Type B pancreatic cell (in vitro differentiated cells): Measurements from ENCODE around the gene TCAF1. TPM values are rescaled to one million over a fixed set of nuclear protein-coding genes. Genes with fewer than 3 reads are reported as not detected.
"Not testable (repeated sequence)": the region's sequence is repeated elsewhere in the genome, so short reads cannot be mapped to it uniquely, and the experiment has no call there.

Source experiments
- DNase-seq: peaks from one replicate; pipeline ENCODE4 v3.0.0; 2021; ENCODE audit warnings: mixed read lengths; ENCODE audit not compliant: unreplicated experiment; ENCODE audit errors: extremely low spot score
- H3K27ac Mint-ChIP-seq: 2 replicates; pipeline ENCODE4 v1.8.0; 2021; ENCODE audit warnings: mild to moderate bottlenecking, mixed read lengths
- H3K27me3 Mint-ChIP-seq: 2 replicates; pipeline ENCODE4 v1.8.0; 2021; ENCODE audit warnings: mixed read lengths
- H3K36me3 Mint-ChIP-seq: 2 replicates; pipeline ENCODE4 v1.8.0; 2021; ENCODE audit warnings: mixed read lengths
- H3K4me1 Mint-ChIP-seq: one replicate; pipeline ENCODE4 v1.8.0; 2021; ENCODE audit warnings: mixed read lengths; ENCODE audit not compliant: unreplicated experiment
- H3K4me3 Mint-ChIP-seq: 2 replicates; pipeline ENCODE4 v1.8.0; 2021; ENCODE audit warnings: mild to moderate bottlenecking, mixed read lengths
- H3K9me3 Mint-ChIP-seq: 2 replicates; pipeline ENCODE4 v1.8.0; 2021; ENCODE audit warnings: mixed read lengths
- CTCF ChIP-seq: fragments of 200-600 bp; sonication (generic); conservative IDR thresholded peaks from 2 replicates; pipeline ENCODE4 v1.5.0; 2021; ENCODE audit warnings: antibody characterized with exemption, mild to moderate bottlenecking
- total RNA-seq: library from RNA; stranded (reverse); gene quantifications from 2 replicates; pipeline ENCODE4 v1.2.1, GENCODE V29; 2021; ENCODE audit warnings: low replicate concordance

TCAF1 gene
- total RNA-seq, 1 donor from 2014 or later, result 71.2 TPM

DNA sequence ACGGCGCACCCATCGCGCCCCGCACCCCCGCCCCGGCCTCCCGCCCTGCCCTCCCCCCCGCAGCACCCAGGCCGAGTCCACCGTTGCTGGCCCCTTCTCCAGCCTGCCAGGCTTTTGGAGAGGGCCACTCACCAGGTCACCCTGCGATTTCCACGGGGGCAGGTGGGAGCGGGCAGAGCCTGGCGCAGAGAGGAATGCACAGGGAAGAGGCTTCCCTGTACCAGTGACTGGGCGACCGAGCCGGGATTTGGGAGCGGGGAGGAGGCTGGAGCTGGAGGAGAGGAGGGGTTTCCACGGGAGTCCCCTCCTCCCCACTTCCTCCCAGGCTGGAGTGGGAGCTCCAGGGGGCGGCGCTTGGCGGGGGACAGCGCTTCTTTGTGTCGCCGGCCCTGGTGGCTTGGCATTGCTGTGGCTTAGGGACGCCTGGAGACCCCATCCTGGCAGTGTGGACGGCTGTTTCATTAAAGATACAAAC lies 19.3 kb downstream of the TCAF1 start:
- Mint-ChIP-seq H3K27ac (peak overlapping the region; percentile 92), H3K9me3 (no peaks in the 10 kb centered on the region), H3K4me1 (peaks cover 24% of the 10 kb centered on the region), H3K27me3 (no peaks in the 10 kb centered on the region), H3K4me3 (peak overlapping the region; percentile 98), H3K36me3 (peaks cover 9% of the 10 kb centered on the region)
- no peak for TF ChIP-seq CTCF
- DNase-seq, result peak; percentile 76

DNA sequence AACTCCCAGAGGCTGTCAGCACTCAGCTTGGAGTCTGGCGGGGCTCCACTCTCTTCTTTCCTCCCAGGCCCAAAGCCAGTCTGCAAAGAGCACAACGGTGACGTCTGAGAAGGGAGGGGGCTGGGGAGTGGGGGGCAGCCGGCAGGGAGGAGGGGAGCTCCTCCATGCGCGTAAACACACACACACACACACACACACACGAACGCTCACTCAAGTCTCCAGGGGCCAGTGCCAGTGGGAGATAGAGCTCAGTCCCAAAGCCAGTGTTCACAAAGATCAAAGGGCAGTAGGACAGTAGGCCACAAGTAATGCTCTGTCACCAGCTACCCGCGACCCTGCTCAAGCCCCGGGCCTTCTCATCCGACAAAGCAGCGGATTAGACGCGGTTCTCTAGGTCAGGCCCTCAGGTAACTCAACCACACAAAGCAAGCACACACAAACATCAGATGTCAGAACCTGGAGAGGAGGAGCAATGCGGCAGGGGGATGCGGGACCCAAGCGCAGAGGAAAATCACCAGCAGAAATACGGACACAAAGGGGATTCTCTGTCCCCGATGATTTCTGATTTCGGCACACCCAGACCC lies 19.9 kb downstream of the TCAF1 start:
- DNase-seq, result no peak
- no peak for TF ChIP-seq CTCF
- H3K27ac Mint-ChIP-seq, result peak overlapping the region; percentile 92
- H3K4me3 Mint-ChIP-seq, result peak overlapping the region; percentile 98
- H3K9me3 Mint-ChIP-seq, result no peaks in the 10 kb centered on the region
- H3K4me1 Mint-ChIP-seq, result peaks cover 24% of the 10 kb centered on the region
- no peaks in the 10 kb centered on the region for H3K27me3 Mint-ChIP-seq
- H3K36me3 Mint-ChIP-seq, result peaks cover 11% of the 10 kb centered on the region

DNA sequence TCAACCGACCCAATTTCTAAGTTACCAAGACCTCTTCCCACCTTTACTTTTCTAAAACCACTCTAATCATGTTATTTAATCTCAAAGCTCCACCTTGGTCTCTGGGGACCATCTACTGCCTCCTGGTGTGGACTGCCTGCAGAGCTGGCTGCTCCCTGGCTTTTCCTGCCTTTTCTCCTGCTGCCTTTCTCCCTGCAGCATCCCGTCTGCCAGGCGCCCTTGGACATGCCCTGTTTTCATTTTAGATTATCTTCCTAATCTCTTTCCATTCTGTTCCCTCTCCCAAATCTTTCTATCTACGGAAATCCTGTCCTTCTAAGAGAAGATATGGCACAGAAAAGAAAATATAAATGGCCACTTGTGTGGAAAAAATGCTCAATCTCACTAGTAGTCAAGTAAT lies 23.1 kb downstream of the TCAF1 start:
- H3K27me3 Mint-ChIP-seq, result no peaks in the 10 kb centered on the region
- no peaks in the 10 kb centered on the region for H3K9me3 Mint-ChIP-seq
- no peak overlapping the region for H3K4me3 Mint-ChIP-seq
- H3K4me1 Mint-ChIP-seq, result peaks cover 18% of the 10 kb centered on the region
- no peak for DNase-seq
- H3K27ac Mint-ChIP-seq, result no peak overlapping the region
- no peak for TF ChIP-seq CTCF
- H3K36me3 Mint-ChIP-seq, result peaks cover 25% of the 10 kb centered on the region

GRCh38 chr7:143877098-143877497 lies 24.9 kb downstream of the TCAF1 start:
- no peak for DNase-seq
- Mint-ChIP-seq H3K36me3 (peaks cover 25% of the 10 kb centered on the region), H3K27me3 (no peaks in the 10 kb centered on the region), H3K4me3 (no peak overlapping the region), H3K4me1 (peaks cover 9% of the 10 kb centered on the region), H3K27ac (no peak overlapping the region), H3K9me3 (no peaks in the 10 kb centered on the region)
- no peak for TF ChIP-seq CTCF

GRCh38 chr7:143876218-143876617 lies 25.8 kb downstream of the TCAF1 start:
- no peak overlapping the region for H3K27ac Mint-ChIP-seq
- H3K4me1 Mint-ChIP-seq, result peaks cover 2% of the 10 kb centered on the region
- no peak for DNase-seq
- no peak for TF ChIP-seq CTCF
- H3K27me3 Mint-ChIP-seq, result no peaks in the 10 kb centered on the region
- no peak overlapping the region for H3K4me3 Mint-ChIP-seq
- H3K9me3 Mint-ChIP-seq, result no peaks in the 10 kb centered on the region
- peaks cover 25% of the 10 kb centered on the region for H3K36me3 Mint-ChIP-seq

GRCh38 chr7:143873242-143873641 lies 28.7 kb downstream of the TCAF1 start:
- H3K4me3 Mint-ChIP-seq, H3K27ac Mint-ChIP-seq, H3K9me3 Mint-ChIP-seq, DNase-seq, H3K4me1 Mint-ChIP-seq, H3K27me3 Mint-ChIP-seq: not testable (repeated sequence)
- peaks cover 18% of the 10 kb centered on the region for H3K36me3 Mint-ChIP-seq

DNA sequence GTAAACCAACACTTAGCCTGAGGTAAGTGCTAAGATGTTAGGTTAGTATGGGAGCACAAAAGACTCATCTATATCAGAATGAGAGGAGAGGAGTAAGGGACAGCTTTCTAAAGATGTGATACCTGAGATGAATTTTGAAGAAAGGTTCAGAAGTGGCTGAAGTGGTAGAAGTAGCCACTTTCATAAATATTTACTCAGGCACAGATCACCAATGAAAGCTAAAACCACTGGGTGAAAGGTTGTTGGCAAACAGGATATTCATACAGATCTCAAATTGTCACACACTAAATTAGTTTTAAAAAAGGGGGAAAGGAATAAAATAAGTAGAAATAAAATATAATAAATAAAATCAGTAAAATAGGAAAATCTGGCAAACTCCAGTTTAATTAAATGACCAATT lies 30.4 kb downstream of the TCAF1 start:
- H3K4me3 Mint-ChIP-seq, H3K27me3 Mint-ChIP-seq, H3K4me1 Mint-ChIP-seq, H3K27ac Mint-ChIP-seq, DNase-seq, H3K9me3 Mint-ChIP-seq: not testable (repeated sequence)
- H3K36me3 Mint-ChIP-seq, result peaks cover 10% of the 10 kb centered on the region

DNA sequence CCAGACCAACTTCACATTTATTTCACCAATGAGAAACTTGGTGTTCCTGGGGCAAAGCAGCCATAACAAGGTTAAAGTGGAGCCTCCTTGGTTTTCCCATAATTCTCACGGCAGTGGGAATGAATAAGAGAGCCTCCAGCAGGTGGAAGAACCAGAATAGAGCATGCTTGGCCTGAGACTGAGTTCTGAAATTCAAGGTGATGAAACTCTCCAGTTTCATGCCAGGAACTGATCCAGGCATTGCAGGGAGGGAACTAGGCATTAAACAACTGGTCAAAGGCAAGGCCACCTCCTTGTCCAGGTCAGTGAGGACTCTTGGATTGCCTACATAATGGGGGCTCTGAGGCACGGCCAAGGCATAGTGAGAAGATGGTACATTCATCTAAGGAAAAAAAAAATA lies 44.0 kb downstream of the TCAF1 start:
- H3K9me3 Mint-ChIP-seq, H3K27me3 Mint-ChIP-seq, DNase-seq, H3K27ac Mint-ChIP-seq, H3K4me3 Mint-ChIP-seq, H3K36me3 Mint-ChIP-seq, H3K4me1 Mint-ChIP-seq: not testable (repeated sequence)

GRCh38 chr7:143855443-143855842 lies 46.5 kb downstream of the TCAF1 start:
- not testable (repeated sequence) for H3K4me3 Mint-ChIP-seq, H3K36me3 Mint-ChIP-seq, H3K4me1 Mint-ChIP-seq, H3K27me3 Mint-ChIP-seq, H3K9me3 Mint-ChIP-seq, H3K27ac Mint-ChIP-seq, DNase-seq
